ENCODE results near the gene CORO2B. TPM values are rescaled to one million over a fixed set of nuclear protein-coding genes. Genes with fewer than 3 reads are reported as not detected.

CORO2B gene
- total RNA-seq, 1 experiment from 2014 or later: 3.8 TPM

DNA sequence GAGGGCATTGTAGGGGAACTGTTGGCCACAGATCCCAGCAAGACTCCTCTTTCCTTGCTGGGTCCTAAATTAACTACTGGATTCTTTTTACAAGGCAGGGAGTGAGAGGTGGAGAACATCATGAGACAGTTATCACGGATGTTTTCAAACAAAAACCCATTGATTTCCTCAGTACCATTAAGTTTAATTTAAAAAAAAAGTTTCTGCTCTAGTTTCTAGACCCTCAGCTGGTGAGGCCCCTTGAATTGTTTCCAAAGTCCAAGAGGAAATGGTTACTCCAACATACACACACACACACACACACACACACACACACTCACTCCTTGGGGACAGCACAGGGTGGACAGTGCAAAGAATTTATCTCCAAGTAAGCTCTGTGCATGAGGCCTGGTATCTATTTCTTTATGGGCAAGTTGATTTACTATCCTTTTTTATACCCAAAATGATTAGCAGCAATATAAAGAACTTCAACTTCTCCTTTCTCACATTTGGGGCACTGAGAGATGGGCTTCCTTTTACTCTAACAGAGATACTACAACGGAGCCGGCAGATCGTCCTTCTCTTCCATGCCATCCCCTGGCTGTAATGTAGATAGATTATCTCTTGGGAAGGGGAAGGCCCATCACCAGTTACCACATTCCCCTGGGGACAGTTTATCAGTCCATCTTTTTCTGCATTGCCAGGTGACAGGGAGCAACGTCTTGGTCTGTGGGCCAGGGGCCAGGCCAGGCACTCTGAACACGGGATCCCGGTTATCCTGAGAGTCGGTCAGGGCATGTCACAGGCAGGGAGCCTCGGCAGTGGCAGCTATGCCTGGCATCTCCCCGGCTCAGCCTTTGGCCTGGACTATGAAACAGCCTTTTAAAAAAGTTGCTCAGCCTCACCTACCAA is 54.7 kb downstream of the CORO2B start:
- Histone ChIP-seq H3K4me1 (ENCODE audit: insufficient read depth, low read length, poor library complexity, severe bottlenecking) (peaks cover 9% of the 10 kb centered on the region), H3K27me3 (replicated peaks; ENCODE audit: insufficient read depth, low read depth, low read length, poor library complexity) (no peaks in the 10 kb centered on the region), H3K9me3 (ENCODE audit: low read depth, low read length, poor library complexity, severe bottlenecking) (no peaks in the 10 kb centered on the region), H3K27ac (ENCODE audit: low read depth, low read length, poor library complexity, severe bottlenecking) (no peak overlapping the region), H3K36me3 (ENCODE audit: insufficient read depth, low read length, poor library complexity, severe bottlenecking) (no peaks in the 10 kb centered on the region), H3K4me3 (ENCODE audit: low read depth, low read length, poor library complexity, severe bottlenecking) (no peak overlapping the region)
- no TSS peak for BruUV-seq (replicated peaks)
- no peak for TF ChIP-seq EZH2 (IDR thresholded peaks at IDR 0.05; ENCODE audit: borderline replicate concordance, low read depth, low read length, poor library complexity, severe bottlenecking)
- TF ChIP-seq CTCF (conservative IDR thresholded peaks at IDR 0.05; ENCODE audit: low read depth, low read length): no peak
- ChIA-PET POLR2A (ENCODE audit: low non-redundant PET) (interaction anchor here (0.6 to 0.7 kb wide), 2 partner anchors 13 to 40 kb away, joined by 4 read pairs; no protein-coding TSS in a partner anchor), CTCF (no interaction called here)
- intact Hi-C loops (cut with micrococcal nuclease; ENCODE audit: unreplicated experiment): no loop called here
- DNase-seq (ENCODE audit: low spot score): no peak

DNA sequence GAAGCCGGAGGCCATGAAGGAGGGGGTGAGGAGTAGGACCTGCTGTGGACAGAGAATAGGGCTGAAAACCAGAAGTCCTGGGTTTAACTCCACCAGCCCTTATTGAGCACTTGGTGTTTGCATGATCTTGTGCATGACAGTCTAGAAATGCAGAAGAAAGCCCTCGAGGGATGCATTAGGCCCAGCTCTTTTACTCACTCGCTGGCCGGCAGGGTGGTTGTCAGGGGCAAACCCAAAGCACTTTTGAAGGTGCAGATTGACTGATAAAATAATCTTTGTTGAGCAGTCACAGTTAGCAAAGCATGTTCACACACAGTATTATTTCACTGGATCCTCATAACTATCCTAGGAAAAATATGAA is 55.3 kb downstream of the CORO2B start:
- Histone ChIP-seq H3K9me3 (ENCODE audit: low read depth, low read length, poor library complexity, severe bottlenecking) (no peaks in the 10 kb centered on the region), H3K27ac (ENCODE audit: low read depth, low read length, poor library complexity, severe bottlenecking) (no peak overlapping the region), H3K27me3 (replicated peaks; ENCODE audit: insufficient read depth, low read depth, low read length, poor library complexity) (no peaks in the 10 kb centered on the region), H3K4me3 (ENCODE audit: low read depth, low read length, poor library complexity, severe bottlenecking) (no peak overlapping the region), H3K36me3 (ENCODE audit: insufficient read depth, low read length, poor library complexity, severe bottlenecking) (no peaks in the 10 kb centered on the region), H3K4me1 (ENCODE audit: insufficient read depth, low read length, poor library complexity, severe bottlenecking) (peaks cover 6% of the 10 kb centered on the region)
- TF ChIP-seq CTCF (conservative IDR thresholded peaks at IDR 0.05; ENCODE audit: low read depth, low read length) (no peak), EZH2 (IDR thresholded peaks at IDR 0.05; ENCODE audit: borderline replicate concordance, low read depth, low read length, poor library complexity, severe bottlenecking) (no peak)
- DNase-seq (ENCODE audit: low spot score): no peak
- intact Hi-C loops (cut with micrococcal nuclease; ENCODE audit: unreplicated experiment): no loop called here
- POLR2A ChIA-PET (ENCODE audit: low non-redundant PET): interaction anchor here (0.7 kb wide), 1 partner anchor 13 kb away, joined by 4 read pairs; no protein-coding TSS in a partner anchor
- no TSS peak for BruUV-seq (replicated peaks)
- CTCF ChIA-PET: no interaction called here

DNA sequence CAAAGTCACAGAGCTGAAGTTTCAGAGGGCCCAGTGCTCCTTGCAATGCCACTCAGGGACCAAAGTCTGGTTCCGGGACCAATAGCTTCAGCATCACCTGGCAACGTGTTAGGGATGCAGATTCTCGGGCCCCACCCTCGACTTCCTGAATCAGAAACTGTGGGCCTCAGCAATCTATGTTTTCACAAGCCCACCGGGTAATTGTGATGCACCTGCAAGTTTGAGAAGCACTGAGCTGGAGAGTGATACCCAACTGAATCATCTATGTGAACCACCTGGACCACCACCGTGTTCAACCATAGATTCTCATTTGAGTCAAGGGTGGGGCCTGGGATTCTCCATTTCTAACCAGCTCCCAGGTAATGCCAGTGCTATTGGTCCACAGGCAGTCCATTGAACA is 55.7 kb downstream of the CORO2B start:
- Histone ChIP-seq H3K27me3 (replicated peaks; ENCODE audit: insufficient read depth, low read depth, low read length, poor library complexity) (no peaks in the 10 kb centered on the region), H3K4me1 (ENCODE audit: insufficient read depth, low read length, poor library complexity, severe bottlenecking) (peaks cover 6% of the 10 kb centered on the region), H3K27ac (ENCODE audit: low read depth, low read length, poor library complexity, severe bottlenecking) (no peak overlapping the region), H3K4me3 (ENCODE audit: low read depth, low read length, poor library complexity, severe bottlenecking) (no peak overlapping the region), H3K36me3 (ENCODE audit: insufficient read depth, low read length, poor library complexity, severe bottlenecking) (no peaks in the 10 kb centered on the region), H3K9me3 (ENCODE audit: low read depth, low read length, poor library complexity, severe bottlenecking) (no peaks in the 10 kb centered on the region)
- BruUV-seq (replicated peaks): no TSS peak
- intact Hi-C loops (cut with micrococcal nuclease; ENCODE audit: unreplicated experiment): no loop called here
- CTCF ChIA-PET: no interaction called here
- no peak for DNase-seq (ENCODE audit: low spot score)
- POLR2A ChIA-PET (ENCODE audit: low non-redundant PET): no interaction called here
- TF ChIP-seq EZH2 (IDR thresholded peaks at IDR 0.05; ENCODE audit: borderline replicate concordance, low read depth, low read length, poor library complexity, severe bottlenecking) (no peak), CTCF (conservative IDR thresholded peaks at IDR 0.05; ENCODE audit: low read depth, low read length) (no peak)

Data from A673 (cell line).